Rectal smooth muscle tissue (tissue), 1 donor: ENCODE measurements around the gene CCDC102B.
"Not testable (repeated sequence)": the region's sequence is repeated elsewhere in the genome, so short reads cannot be mapped to it uniquely, and the experiment has no call there.

ENCODE experiments used
- H3K27ac ChIP-seq: one replicate; pipeline ENCODE4 v1.7.0; 2013; ENCODE audit warnings: low read depth, low read length, inconsistent platforms
- H3K27me3 ChIP-seq: one replicate; pipeline ENCODE4 v1.7.0; 2013; ENCODE audit warnings: low read length; ENCODE audit not compliant: control insufficient read depth, insufficient read depth
- H3K36me3 ChIP-seq: one replicate; pipeline ENCODE4 v1.7.0; 2013; ENCODE audit warnings: low read length; ENCODE audit not compliant: control insufficient read depth, insufficient read depth
- H3K4me1 ChIP-seq: one replicate; pipeline ENCODE4 v1.7.0; 2013; ENCODE audit warnings: low read length; ENCODE audit not compliant: control insufficient read depth, insufficient read depth
- H3K4me3 ChIP-seq: one replicate; pipeline ENCODE4 v1.7.0; 2013; ENCODE audit warnings: low read length
- H3K9ac ChIP-seq: one replicate; pipeline ENCODE4 v1.7.0; 2013; ENCODE audit warnings: low read length

CCDC102B gene

GRCh38 chr18:68790290-68790689 is 7.6 kb upstream of the CCDC102B start:
- not testable (repeated sequence) for H3K36me3 ChIP-seq, H3K27ac ChIP-seq, H3K4me3 ChIP-seq, H3K4me1 ChIP-seq, H3K9ac ChIP-seq, H3K27me3 ChIP-seq

GRCh38 chr18:68791801-68792200 is 6.1 kb upstream of the CCDC102B start:
- no peak overlapping the region for H3K4me3 ChIP-seq

GRCh38 chr18:68793951-68794350 is 3.9 kb upstream of the CCDC102B start:
- Histone ChIP-seq H3K9ac (no peak overlapping the region), H3K27ac (no peak overlapping the region), H3K36me3 (no peaks in the 10 kb centered on the region), H3K27me3 (no peaks in the 10 kb centered on the region), H3K4me3 (no peak overlapping the region), H3K4me1 (no peaks in the 10 kb centered on the region)

More at GRCh38 chr18:68791801-68792200, 6.1 kb upstream of the CCDC102B start:
- Histone ChIP-seq H3K36me3 (no peaks in the 10 kb centered on the region), H3K27me3 (no peaks in the 10 kb centered on the region), H3K4me1 (no peaks in the 10 kb centered on the region), H3K9ac (no peak overlapping the region), H3K27ac (no peak overlapping the region)

- no peaks in the 10 kb centered on the region for H3K27me3 ChIP-seq
- H3K27ac ChIP-seq, result no peak overlapping the region
- no peaks in the 10 kb centered on the region for H3K4me1 ChIP-seq
- no peak overlapping the region for H3K9ac ChIP-seq
- no peak overlapping the region for H3K4me3 ChIP-seq
- no peaks in the 10 kb centered on the region for H3K36me3 ChIP-seq
Measured at GRCh38 chr18:68796936-68797690, 767 bp upstream of the CCDC102B start.

- Histone ChIP-seq H3K9ac (no peak overlapping the region), H3K27me3 (no peaks in the 10 kb centered on the region), H3K36me3 (no peaks in the 10 kb centered on the region), H3K4me3 (no peak overlapping the region), H3K27ac (no peak overlapping the region), H3K4me1 (no peaks in the 10 kb centered on the region)
Measured at GRCh38 chr18:68800075-68800474, 2.2 kb downstream of the CCDC102B start.

- Histone ChIP-seq H3K4me1 (no peaks in the 10 kb centered on the region), H3K4me3 (no peak overlapping the region), H3K27ac (no peak overlapping the region), H3K9ac (no peak overlapping the region), H3K27me3 (no peaks in the 10 kb centered on the region), H3K36me3 (no peaks in the 10 kb centered on the region)
Measured at GRCh38 chr18:68803356-68803755, 5.5 kb downstream of the CCDC102B start.

GRCh38 chr18:68817584-68817983 is 19.7 kb downstream of the CCDC102B start:
- Histone ChIP-seq H3K27me3 (no peaks in the 10 kb centered on the region), H3K27ac (no peak overlapping the region), H3K9ac (no peak overlapping the region), H3K4me3 (no peak overlapping the region), H3K36me3 (no peaks in the 10 kb centered on the region), H3K4me1 (no peaks in the 10 kb centered on the region)

GRCh38 chr18:68818584-68818983 is 20.7 kb downstream of the CCDC102B start:
- H3K4me1 ChIP-seq, result no peaks in the 10 kb centered on the region

GRCh38 chr18:68822926-68823325 is 25.0 kb downstream of the CCDC102B start:
- Histone ChIP-seq H3K4me1 (no peaks in the 10 kb centered on the region), H3K9ac (no peak overlapping the region), H3K27ac (no peak overlapping the region), H3K4me3 (no peak overlapping the region), H3K36me3 (no peaks in the 10 kb centered on the region), H3K27me3 (no peaks in the 10 kb centered on the region)

More at GRCh38 chr18:68818584-68818983, 20.7 kb downstream of the CCDC102B start:
- Histone ChIP-seq H3K27me3 (no peaks in the 10 kb centered on the region), H3K9ac (no peak overlapping the region), H3K36me3 (no peaks in the 10 kb centered on the region), H3K27ac (no peak overlapping the region), H3K4me3 (no peak overlapping the region)

- H3K27ac ChIP-seq, result no peak overlapping the region
- no peaks in the 10 kb centered on the region for H3K36me3 ChIP-seq
- H3K4me3 ChIP-seq, result no peak overlapping the region
- H3K27me3 ChIP-seq, result no peaks in the 10 kb centered on the region
- H3K9ac ChIP-seq, result no peak overlapping the region
- no peaks in the 10 kb centered on the region for H3K4me1 ChIP-seq
Measured at GRCh38 chr18:68826121-68826520, 28.2 kb downstream of the CCDC102B start.

GRCh38 chr18:68830256-68831045 is 32.6 kb downstream of the CCDC102B start:
- Histone ChIP-seq H3K4me3 (no peak overlapping the region), H3K27ac (no peak overlapping the region), H3K9ac (no peak overlapping the region), H3K4me1 (no peaks in the 10 kb centered on the region), H3K27me3 (no peaks in the 10 kb centered on the region), H3K36me3 (no peaks in the 10 kb centered on the region)

GRCh38 chr18:68833756-68834155 is 35.9 kb downstream of the CCDC102B start:
- no peaks in the 10 kb centered on the region for H3K36me3 ChIP-seq
- H3K4me1 ChIP-seq, result no peaks in the 10 kb centered on the region
- no peak overlapping the region for H3K9ac ChIP-seq
- no peak overlapping the region for H3K27ac ChIP-seq
- no peaks in the 10 kb centered on the region for H3K27me3 ChIP-seq
- H3K4me3 ChIP-seq, result no peak overlapping the region
